HG03175 (cell line): ENCODE measurements around the gene SNAP29.

Experiments
- ATAC-seq: cut with Tn5 transposase; IDR thresholded peaks from one replicate; pipeline ENCODE4 v1.9.1; 2021; ENCODE audit warnings: mild to moderate bottlenecking, moderate library complexity; ENCODE audit not compliant: unreplicated experiment

Gene SNAP29

DNA sequence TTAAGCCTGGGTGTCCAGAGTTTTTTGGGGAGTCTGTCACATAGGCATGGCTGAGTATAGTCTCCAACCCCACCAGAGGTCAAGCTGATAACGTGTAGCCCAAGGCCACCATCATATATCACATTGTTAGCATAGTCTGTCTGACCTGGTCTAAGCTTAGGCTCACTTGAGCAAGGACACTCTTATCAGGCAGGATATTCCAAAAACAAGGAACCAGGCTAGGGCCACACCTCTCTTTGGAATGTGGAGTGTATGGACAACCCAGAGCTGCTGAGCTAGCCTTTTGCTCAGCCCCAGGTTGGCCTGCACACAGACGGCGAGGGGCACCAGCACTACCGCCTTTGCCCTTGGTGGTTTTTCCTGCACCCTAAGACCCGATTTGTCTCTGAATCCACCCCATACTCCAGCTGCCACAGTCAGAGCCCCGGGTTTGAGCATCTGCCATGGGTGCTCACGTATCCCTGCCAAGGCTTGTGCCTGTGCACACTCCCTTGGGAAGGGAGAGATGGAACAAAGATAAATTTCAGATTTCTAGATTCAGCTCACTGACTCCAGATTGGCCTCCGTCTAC lies 7.2 kb downstream of the SNAP29 start:
- no peak for ATAC-seq

DNA sequence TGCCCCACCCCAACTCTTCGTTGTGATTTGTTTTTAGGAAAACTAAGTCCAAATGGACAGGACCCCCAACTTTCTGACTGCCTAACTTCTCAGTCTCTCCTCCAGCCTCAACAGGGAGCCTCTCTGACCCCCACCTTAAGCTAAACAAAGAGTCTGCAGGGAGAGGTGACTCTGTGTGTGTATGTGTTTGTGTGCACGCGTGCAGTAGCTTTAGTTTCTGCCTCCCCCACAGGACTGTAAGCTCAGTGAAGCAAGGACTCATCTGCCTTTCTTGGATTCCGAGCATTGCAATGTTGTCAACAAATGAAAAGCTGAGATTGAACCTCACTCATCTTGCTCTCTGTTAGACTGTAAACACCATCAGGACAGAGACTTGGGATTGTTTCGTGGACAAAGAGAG lies 7.9 kb downstream of the SNAP29 start:
- no peak for ATAC-seq

DNA sequence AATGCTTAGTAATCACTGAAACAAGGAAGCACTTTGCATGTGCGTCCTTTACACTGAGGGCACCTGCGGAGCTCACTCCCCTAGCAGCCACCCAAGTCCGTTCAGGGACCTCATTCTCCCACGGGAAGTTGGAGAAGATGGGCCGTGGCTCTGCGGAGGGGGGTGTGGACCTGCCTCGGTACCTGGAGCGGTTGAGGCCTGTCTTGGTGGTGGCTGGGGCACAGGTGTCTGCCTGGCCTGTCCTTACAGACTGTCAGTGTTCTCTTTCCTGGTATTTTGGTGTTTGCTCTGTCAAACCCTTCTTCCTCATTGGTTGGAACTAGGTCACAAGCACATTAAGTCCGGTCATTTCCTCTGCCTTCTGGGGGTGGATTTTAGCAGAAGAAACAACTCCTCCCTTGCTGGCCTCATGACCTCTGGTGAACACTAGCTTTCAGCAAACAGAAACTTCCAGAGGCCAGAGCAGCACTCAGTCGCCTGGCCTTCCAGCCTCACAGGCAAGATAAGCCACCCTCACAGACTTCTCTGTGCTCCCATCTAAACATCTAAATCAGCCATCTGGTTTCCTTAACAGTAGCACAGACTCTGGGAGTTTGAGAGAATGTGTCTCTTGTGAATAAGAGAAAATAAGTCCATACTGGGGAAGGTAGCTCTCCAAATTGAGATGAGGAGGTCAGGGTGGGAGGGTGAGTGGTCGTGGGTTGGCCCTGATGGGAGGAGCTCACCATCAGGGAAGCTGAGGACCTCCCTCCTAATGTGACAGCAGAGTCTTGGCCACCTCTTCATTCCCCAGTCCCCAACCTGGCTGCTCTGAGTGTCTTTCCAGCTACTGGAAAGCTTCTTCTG lies 8.6 kb downstream of the SNAP29 start:
- no peak for ATAC-seq

DNA sequence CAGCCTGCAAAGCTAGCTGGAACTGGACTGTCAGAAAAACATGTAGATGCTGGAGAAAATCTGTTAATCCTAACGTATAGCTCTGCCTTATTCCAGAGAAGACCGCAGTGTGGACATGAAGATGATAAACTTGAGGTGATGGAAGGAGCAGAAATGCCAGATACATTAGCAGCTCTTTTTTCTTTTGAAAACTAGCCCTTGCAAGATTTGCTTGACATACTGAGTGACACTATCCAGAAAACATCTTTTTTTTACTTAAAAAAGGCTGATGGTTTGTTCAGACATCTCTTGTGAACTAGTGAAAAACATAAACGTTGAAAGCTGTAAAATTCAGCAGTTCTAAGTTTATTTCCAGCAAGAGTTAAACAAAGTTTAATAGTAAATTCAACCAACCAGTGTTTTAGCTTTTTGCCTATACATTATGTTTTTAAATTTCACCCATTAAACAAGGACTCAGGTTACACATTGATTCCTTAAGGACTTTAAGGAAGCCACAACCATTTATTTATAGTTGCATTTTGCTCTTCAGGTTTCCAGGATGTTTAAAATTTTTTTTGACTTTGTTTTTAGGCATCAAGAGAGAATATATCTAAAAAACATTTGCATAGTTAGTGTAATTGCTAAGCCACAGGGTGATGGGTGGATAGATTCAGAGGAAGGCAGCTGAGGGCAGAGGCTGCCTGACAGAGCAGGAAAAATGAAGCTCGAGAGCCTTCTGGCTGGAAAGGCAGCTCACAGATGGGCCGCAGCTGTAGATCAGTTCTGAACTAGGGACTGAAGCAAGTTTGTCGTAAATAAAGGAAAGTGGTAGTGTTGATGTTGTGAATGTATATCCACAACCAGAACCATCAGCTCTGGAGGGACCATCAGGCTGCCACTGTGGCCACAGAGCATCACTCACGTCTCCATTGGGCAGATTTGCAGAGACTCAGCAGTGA lies 9.5 kb downstream of the SNAP29 start:
- ATAC-seq, result no peak

GRCh38 chr22:20869234-20869633 lies 10.4 kb downstream of the SNAP29 start:
- no peak for ATAC-seq

- ATAC-seq, result no peak
Measured at GRCh38 chr22:20873214-20873613, 14.4 kb downstream of the SNAP29 start.

- no peak for ATAC-seq
Measured at GRCh38 chr22:20875296-20875695, 16.5 kb downstream of the SNAP29 start.

DNA sequence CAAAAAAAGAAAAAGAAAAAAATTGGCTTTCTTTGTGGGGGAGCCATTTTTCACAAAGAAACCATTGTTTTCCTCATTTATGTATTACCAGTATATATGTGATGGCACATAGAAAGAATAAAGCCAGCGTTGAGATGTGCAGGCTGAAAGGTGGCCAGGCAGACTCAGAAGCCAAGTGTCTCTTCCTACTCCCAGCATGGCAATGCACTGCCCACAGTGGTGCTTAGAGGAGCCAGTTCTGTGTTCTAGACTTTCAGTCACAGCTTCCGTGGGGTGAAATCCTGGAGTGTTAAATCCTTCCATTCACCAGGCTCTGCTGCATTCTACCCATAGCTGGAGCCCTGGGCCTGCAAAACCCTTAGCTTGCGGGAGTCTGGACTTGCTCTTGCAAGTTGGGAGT lies 18.9 kb downstream of the SNAP29 start:
- ATAC-seq, result no peak

GRCh38 chr22:20881231-20881630 lies 22.4 kb downstream of the SNAP29 start:
- ATAC-seq, result no peak

- ATAC-seq, result no peak
Measured at GRCh38 chr22:20881869-20882815, 23.3 kb downstream of the SNAP29 start.

DNA sequence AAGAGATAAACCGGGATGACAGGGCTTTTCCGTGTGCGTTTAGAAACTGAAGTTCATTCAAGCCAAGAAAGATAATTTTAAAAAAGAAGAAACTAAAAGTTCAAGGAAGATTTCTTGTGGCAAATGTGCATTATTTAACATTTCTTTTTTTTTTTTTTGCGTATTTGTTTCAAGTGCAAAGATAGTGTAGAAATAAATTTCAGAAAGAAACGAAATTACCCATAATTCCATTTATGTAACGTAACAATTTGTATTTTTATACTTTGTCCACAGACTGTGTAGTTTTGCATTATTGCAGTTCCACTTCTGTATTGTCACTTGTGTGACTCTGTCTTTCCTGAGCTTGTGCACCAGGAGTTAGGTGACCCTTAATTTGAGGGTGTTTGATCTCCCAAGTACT lies 24.0 kb downstream of the SNAP29 start:
- ATAC-seq, result no peak

GRCh38 chr22:20884454-20884853 lies 25.6 kb downstream of the SNAP29 start:
- no peak for ATAC-seq

DNA sequence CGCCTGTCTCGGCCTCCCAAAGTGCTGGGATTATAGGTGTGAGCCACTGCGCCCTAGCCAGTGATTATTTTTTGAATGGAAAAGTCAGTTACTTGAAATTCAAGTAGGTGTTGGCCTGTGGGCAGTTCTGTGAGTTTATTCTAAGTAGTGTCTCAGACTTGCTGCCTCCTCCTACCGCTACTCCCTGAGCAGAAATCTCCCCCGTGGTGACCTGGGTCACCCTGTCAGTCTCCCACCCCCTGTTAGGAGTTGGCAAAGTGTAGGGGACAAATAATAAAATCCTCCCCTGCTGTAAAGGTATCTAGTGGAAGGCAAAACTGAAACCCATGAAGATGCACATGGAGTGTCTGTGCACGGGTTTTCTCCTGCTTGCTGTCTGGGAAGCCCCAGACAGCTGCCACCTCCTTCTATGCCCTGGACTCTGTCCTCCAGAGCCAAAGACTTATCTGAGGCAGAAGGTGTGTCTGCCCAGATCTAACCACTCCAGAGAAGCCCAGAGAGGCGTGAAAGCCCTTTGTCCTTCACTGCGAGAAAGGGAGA lies 26.3 kb downstream of the SNAP29 start:
- ATAC-seq, result no peak

- no peak for ATAC-seq
Measured at GRCh38 chr22:20885557-20886323, 26.9 kb downstream of the SNAP29 start.

DNA sequence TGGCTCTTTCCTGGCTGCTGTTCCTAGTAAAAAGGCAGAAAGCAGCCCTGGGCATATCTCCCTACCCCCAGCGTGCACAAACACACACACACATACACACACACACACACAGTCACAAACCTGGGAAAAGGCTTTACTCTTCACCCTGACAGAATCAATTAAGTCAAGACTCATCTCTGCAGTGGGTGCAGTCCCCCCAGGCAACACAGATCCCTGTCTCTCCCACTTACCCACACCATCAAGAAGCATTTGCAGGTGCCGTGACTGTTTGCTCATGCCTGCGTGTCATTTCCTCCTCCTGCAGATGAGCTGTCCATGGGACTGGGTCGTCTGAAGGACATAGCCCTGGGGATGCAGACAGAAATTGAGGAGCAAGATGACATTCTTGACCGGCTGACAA lies 28.6 kb downstream of the SNAP29 start:
- no peak for ATAC-seq

- no peak for ATAC-seq
Measured at GRCh38 chr22:20889025-20889704, 30.4 kb downstream of the SNAP29 start.

DNA sequence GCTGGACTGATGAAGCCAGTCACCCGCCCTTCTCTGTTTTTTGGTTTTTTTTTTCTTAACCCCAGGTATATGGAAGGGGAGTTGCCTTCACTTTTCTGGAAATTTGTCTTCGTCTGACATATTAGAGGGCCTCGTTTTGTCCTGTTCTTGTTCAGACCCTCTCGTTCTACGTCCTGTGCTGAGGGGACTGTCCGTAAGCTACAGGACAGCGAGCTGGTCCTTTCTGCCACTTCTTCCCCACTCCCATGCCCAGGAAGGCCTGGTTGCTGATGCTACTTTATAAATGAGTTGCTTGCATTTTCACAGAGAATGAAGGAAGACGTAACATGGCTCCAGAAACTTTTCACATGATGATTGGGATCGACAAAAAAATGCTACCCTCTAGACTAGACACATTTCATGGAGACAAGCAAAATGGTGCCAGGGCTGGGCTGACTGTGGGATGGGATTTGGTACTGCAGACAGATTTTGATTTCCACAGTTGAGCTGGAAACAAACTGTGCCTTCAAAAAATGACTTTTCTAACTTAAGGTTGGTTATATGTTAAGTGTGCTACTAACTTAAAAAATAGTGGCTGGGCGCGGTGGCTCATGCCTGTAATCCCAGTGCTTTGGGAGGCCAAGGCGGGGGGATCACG lies 31.2 kb downstream of the SNAP29 start:
- no peak for ATAC-seq

DNA sequence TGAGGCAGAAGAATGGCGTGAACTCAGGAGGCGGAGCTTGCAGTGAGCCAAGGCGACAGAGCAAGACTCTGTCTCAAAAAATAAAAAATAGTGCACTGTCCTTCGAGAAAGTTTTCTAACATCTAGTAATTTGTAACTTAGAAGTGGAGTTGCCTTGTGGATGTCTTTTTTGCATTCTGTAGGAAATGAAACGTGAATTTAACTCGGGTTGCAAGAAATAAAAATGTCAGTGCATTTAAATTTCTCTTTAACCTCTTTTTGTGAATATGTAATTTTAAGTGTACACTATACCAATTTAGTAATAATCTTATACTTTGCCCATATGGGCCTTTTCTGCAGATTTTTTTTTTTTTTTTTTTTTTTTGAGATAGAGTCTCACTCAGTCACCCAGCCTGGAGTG lies 32.2 kb downstream of the SNAP29 start:
- ATAC-seq, result no peak
